Panc1 (cell line): ENCODE data around the gene NCKAP5. TPM values are rescaled to one million over a fixed set of nuclear protein-coding genes. Genes with fewer than 3 reads are reported as not detected.

Experiments used
- ATAC-seq: fragments of 200-7000 bp; cut with Tn5 transposase; 2 replicates; pipeline ENCODE4 v1.9.1; 2020; ENCODE audit warnings: mild to moderate bottlenecking, moderate library complexity
- BruUV-seq: library from RNA; stranded (reverse); fragments of 400-500 nt; replicated peaks from 2 replicates; lab custom pipeline; 2021; lab: Mats Ljungman, UMichigan
- CTCF ChIA-PET: fragments of 300-600 bp; sonication (Branson Sonifier 250); formaldehyde crosslinking; loops from one replicate; lab custom pipeline; 2022; ENCODE audit warnings: antibody characterized with exemption; lab: Charles Lee
- POLR2A ChIA-PET: fragments of 300-600 bp; sonication (Branson Sonifier 250); formaldehyde crosslinking; loops from one replicate; lab custom pipeline; 2022; ENCODE audit warnings: antibody characterized with exemption; lab: Charles Lee
- DNase-seq: peaks from one replicate; pipeline ENCODE4 v3.0.0-alpha.2; 2010; ENCODE audit warnings: low read depth, low spot score
- H3K27ac ChIP-seq: 2 replicates; pipeline ENCODE4 v1.5.1; 2011; ENCODE audit warnings: mild to moderate bottlenecking, low read length, inconsistent platforms
- H3K27me3 ChIP-seq: fragments of 200-500 bp; sonication (Bioruptor generic); 2 replicates; pipeline ENCODE4 v1.6.0; 2014; ENCODE audit warnings: low read length, inconsistent platforms; ENCODE audit not compliant: control insufficient read depth, insufficient read depth
- H3K36me3 ChIP-seq: fragments of 200-500 bp; sonication (Bioruptor generic); 2 replicates; pipeline ENCODE4 v1.5.1; 2014; ENCODE audit warnings: inconsistent platforms, mild to moderate bottlenecking, low read length, moderate library complexity; ENCODE audit not compliant: control insufficient read depth, insufficient read depth
- H3K4me1 ChIP-seq: 2 replicates; pipeline ENCODE4 v1.5.1; 2011; ENCODE audit warnings: inconsistent platforms, mild to moderate bottlenecking, low read length, moderate library complexity; ENCODE audit not compliant: control insufficient read depth, insufficient read depth
- H3K4me3 ChIP-seq, 2 experiments: 2 replicates each; pipeline ENCODE4 v1.5.1; 2011 to 2012; ENCODE audit warnings: low read depth in 2 of 2, low read length in 2 of 2, mild to moderate bottlenecking in 2 of 2, inconsistent platforms in 1 of 2, moderate library complexity in 1 of 2
- H3K9me3 ChIP-seq: fragments of 200-500 bp; sonication (Bioruptor generic); 2 replicates; pipeline ENCODE4 v1.5.1; 2014; ENCODE audit warnings: low read depth, mild to moderate bottlenecking, inconsistent platforms, low read length, moderate library complexity; ENCODE audit not compliant: control insufficient read depth, insufficient read depth
- POLR2AphosphoS5 ChIP-seq: IDR thresholded peaks from 2 replicates; pipeline ENCODE4 v1.6.1; 2012; ENCODE audit warnings: mild to moderate bottlenecking, low read depth, low read length, moderate library complexity
- REST ChIP-seq, 2 experiments: IDR thresholded peaks; 2 replicates each; pipeline ENCODE4 v1.6.1; 2011 to 2012; ENCODE audit warnings: low read depth in 2 of 2, control low read depth in 1 of 2, low read length in 1 of 2, mild to moderate bottlenecking in 1 of 2, moderate library complexity in 1 of 2; ENCODE audit not compliant: insufficient read depth in 1 of 2
- SIN3A ChIP-seq: IDR thresholded peaks from 2 replicates; pipeline ENCODE4 v1.6.1; 2012; ENCODE audit warnings: low read depth, mild to moderate bottlenecking, low read length, moderate library complexity, borderline replicate concordance; ENCODE audit not compliant: insufficient read depth
- TCF7L2 ChIP-seq: IDR thresholded peaks from 2 replicates; pipeline ENCODE4 v1.6.1; 2011; ENCODE audit warnings: mild to moderate bottlenecking, low read depth, low read length, inconsistent platforms
- in situ Hi-C: cut with HindIII; loops from 2 replicates; pipeline ENCODE4 v1.10.0; 2016; ENCODE audit warnings: low sequenced_read_pairs, low pct_unique_long_range_greater_than_20kb
- intact Hi-C: fragments of 100-400 bp; cut with micrococcal nuclease; formaldehyde crosslinking; loops from one replicate; pipeline ENCODE4 v1.10.0; 2022; ENCODE audit not compliant: unreplicated experiment
- total RNA-seq: library from RNA; stranded (reverse); gene quantifications from one replicate; pipeline ENCODE4 v1.2.1, GENCODE V29; 2021; ENCODE audit not compliant: unreplicated experiment
- TF ChIP-seq, protein P1 (sequence below): fragments of 450-650 bp; IDR thresholded peaks from 2 replicates; pipeline ENCODE4 v1.5.1; 2017; ENCODE audit warnings: mild to moderate bottlenecking

NCKAP5 gene
- total RNA-seq, 1 experiment from 2014 or later, result 0.10 TPM

- no peaks in the 10 kb centered on the region for H3K4me1 ChIP-seq
- intact Hi-C loops (no loop called here), in situ Hi-C loops (no loop called here)
- ChIA-PET POLR2A (no interaction called here), CTCF (no interaction called here)
- TF ChIP-seq POLR2AphosphoS5 (no peak), SIN3A (no peak), REST (IDR thresholded peaks at IDR 0.05; ENCODE audit: insufficient read depth in 1 of 2, low read depth in 2 of 2, low read length in 1 of 2) (no peak), TCF7L2 (no peak)
- TF ChIP-seq, protein P1, sequence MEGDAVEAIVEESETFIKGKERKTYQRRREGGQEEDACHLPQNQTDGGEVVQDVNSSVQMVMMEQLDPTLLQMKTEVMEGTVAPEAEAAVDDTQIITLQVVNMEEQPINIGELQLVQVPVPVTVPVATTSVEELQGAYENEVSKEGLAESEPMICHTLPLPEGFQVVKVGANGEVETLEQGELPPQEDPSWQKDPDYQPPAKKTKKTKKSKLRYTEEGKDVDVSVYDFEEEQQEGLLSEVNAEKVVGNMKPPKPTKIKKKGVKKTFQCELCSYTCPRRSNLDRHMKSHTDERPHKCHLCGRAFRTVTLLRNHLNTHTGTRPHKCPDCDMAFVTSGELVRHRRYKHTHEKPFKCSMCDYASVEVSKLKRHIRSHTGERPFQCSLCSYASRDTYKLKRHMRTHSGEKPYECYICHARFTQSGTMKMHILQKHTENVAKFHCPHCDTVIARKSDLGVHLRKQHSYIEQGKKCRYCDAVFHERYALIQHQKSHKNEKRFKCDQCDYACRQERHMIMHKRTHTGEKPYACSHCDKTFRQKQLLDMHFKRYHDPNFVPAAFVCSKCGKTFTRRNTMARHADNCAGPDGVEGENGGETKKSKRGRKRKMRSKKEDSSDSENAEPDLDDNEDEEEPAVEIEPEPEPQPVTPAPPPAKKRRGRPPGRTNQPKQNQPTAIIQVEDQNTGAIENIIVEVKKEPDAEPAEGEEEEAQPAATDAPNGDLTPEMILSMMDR, result no peak
- no peak for ATAC-seq
- no peaks in the 10 kb centered on the region for H3K36me3 ChIP-seq
- no peak overlapping the region for H3K4me3 ChIP-seq
- H3K27ac ChIP-seq, result no peak overlapping the region
- H3K9me3 ChIP-seq, result no peaks in the 10 kb centered on the region
- no peaks in the 10 kb centered on the region for H3K27me3 ChIP-seq
- BruUV-seq, result no TSS peak
- no peak for DNase-seq
These were observed 191.2 kb downstream of the NCKAP5 start for GRCh38 chr2:133377021-133377481.

GRCh38 chr2:133374781-133375180 is 193.5 kb downstream of the NCKAP5 start:
- TF ChIP-seq, protein P1, result no peak
- DNase-seq (no peak), ATAC-seq (no peak)
- H3K4me3 ChIP-seq, result no peak overlapping the region
- ChIA-PET CTCF (no interaction called here), POLR2A (no interaction called here)
- H3K27ac ChIP-seq, result no peak overlapping the region
- no TSS peak for BruUV-seq
- no peaks in the 10 kb centered on the region for H3K36me3 ChIP-seq
- no peaks in the 10 kb centered on the region for H3K27me3 ChIP-seq
- no peaks in the 10 kb centered on the region for H3K9me3 ChIP-seq
- no peaks in the 10 kb centered on the region for H3K4me1 ChIP-seq
- in situ Hi-C loops (no loop called here), intact Hi-C loops (no loop called here)

GRCh38 chr2:133371286-133371685 is 197.0 kb downstream of the NCKAP5 start:
- no peak for ATAC-seq
- Histone ChIP-seq H3K9me3 (no peaks in the 10 kb centered on the region), H3K4me3 (no peak overlapping the region), H3K27ac (no peak overlapping the region), H3K27me3 (no peaks in the 10 kb centered on the region), H3K4me1 (no peaks in the 10 kb centered on the region), H3K36me3 (no peaks in the 10 kb centered on the region)
- no peak for DNase-seq
- TF ChIP-seq, protein P1, result no peak
- no peak for TF ChIP-seq REST (IDR thresholded peaks at IDR 0.05; ENCODE audit: insufficient read depth in 1 of 2, low read depth in 2 of 2, low read length in 1 of 2)
- TF ChIP-seq TCF7L2, result no peak
- TF ChIP-seq SIN3A, result no peak
- TF ChIP-seq POLR2AphosphoS5, result no peak
- ChIA-PET POLR2A (no interaction called here), CTCF (no interaction called here)
- in situ Hi-C loops (no loop called here), intact Hi-C loops (no loop called here)
- no TSS peak for BruUV-seq
